Sigmoid colon (tissue), 4 donors: ENCODE data around the gene DHRS7.

Experiments used
- EP300 ChIP-seq, 4 donors: sonication (generic); formaldehyde crosslinking; IDR thresholded peaks; one replicate each; pipeline ENCODE4 v1.6.1; 2017; ENCODE audit warnings: antibody characterized with exemption in 4 of 4
- POLR2A ChIP-seq, 2 donors: fragments of 450-650 bp; IDR thresholded peaks; one replicate each; pipeline ENCODE4 v1.6.1; 2016; ENCODE audit warnings: antibody characterized with exemption in 2 of 2, mild to moderate bottlenecking in 2 of 2, moderate library complexity in 2 of 2

- TF ChIP-seq EP300 (IDR thresholded peaks at IDR 0.05) (no peak), POLR2A (IDR thresholded peaks at IDR 0.05) (no peak)
Measured at GRCh38 chr14:60102389-60102788, 62.8 kb downstream of the DHRS7 start.
